ENCODE results near the gene CNP.

CNP gene

GRCh38 chr17:42016941-42017865 lies 50.6 kb downstream of the CNP start, which contains the start of gene DNAJC7:
DNAJC7 (minus strand) TSS chr17:42017439; CDS start chr17:42017416, 23 bp downstream.
- no peaks in the 10 kb centered on the region for H3K27me3 ChIP-seq (ENCODE audit: insufficient read depth, poor library complexity, severe bottlenecking)
- DNase-seq (ENCODE audit: low spot score) (peak; percentile 89), ATAC-seq (ENCODE audit: low read depth) (peak; percentile 87)
- peak within 1 kb of the TSS; percentile 91 for H3K4me3 ChIP-seq (ENCODE audit: severe bottlenecking)
- no peaks in the 10 kb centered on the region for H3K9me3 ChIP-seq (ENCODE audit: severe bottlenecking)
- H3K36me3 ChIP-seq (ENCODE audit: low read depth) = peaks cover 25% of the 10 kb centered on the region
- peaks cover 11% of the 10 kb centered on the region for H3K4me1 ChIP-seq (ENCODE audit: insufficient read depth, poor library complexity, severe bottlenecking)
- no peak for TF ChIP-seq CTCF (IDR thresholded peaks at IDR 0.05; ENCODE audit: poor library complexity, severe bottlenecking)
- H3K27ac ChIP-seq (ENCODE audit: poor library complexity, severe bottlenecking) = peak within 1 kb of the TSS; percentile 75

GRCh38 chr17:42017866-42018200 lies 51.2 kb downstream of the CNP start:
- H3K27me3 ChIP-seq (ENCODE audit: insufficient read depth, poor library complexity, severe bottlenecking) = no peaks in the 10 kb centered on the region
- H3K9me3 ChIP-seq (ENCODE audit: severe bottlenecking) = no peaks in the 10 kb centered on the region
- H3K27ac ChIP-seq (ENCODE audit: poor library complexity, severe bottlenecking) = peak overlapping the region; percentile 75
- no peak; the same call in 1 of the 3 replicates for ATAC-seq (ENCODE audit: low read depth)
- TF ChIP-seq CTCF (IDR thresholded peaks at IDR 0.05; ENCODE audit: poor library complexity, severe bottlenecking) = no peak
- peak overlapping the region; percentile 91 for H3K4me3 ChIP-seq (ENCODE audit: severe bottlenecking)
- DNase-seq (ENCODE audit: low spot score) = no peak
- peaks cover 9% of the 10 kb centered on the region for H3K4me1 ChIP-seq (ENCODE audit: insufficient read depth, poor library complexity, severe bottlenecking)
- peaks cover 31% of the 10 kb centered on the region for H3K36me3 ChIP-seq (ENCODE audit: low read depth)

GRCh38 chr17:42018339-42018738 lies 51.7 kb downstream of the CNP start:
- Histone ChIP-seq H3K36me3 (ENCODE audit: low read depth) (peaks cover 33% of the 10 kb centered on the region), H3K9me3 (ENCODE audit: severe bottlenecking) (no peaks in the 10 kb centered on the region), H3K27me3 (ENCODE audit: insufficient read depth, poor library complexity, severe bottlenecking) (no peaks in the 10 kb centered on the region), H3K4me1 (ENCODE audit: insufficient read depth, poor library complexity, severe bottlenecking) (peaks cover 6% of the 10 kb centered on the region), H3K27ac (ENCODE audit: poor library complexity, severe bottlenecking) (peak overlapping the region; percentile 75), H3K4me3 (ENCODE audit: severe bottlenecking) (peak overlapping the region; percentile 91)
- DNase-seq (ENCODE audit: low spot score) = no peak
- no peak for ATAC-seq (ENCODE audit: low read depth)
- no peak for TF ChIP-seq CTCF (IDR thresholded peaks at IDR 0.05; ENCODE audit: poor library complexity, severe bottlenecking)

GRCh38 chr17:42018988-42019387 lies 52.4 kb downstream of the CNP start:
- ATAC-seq (ENCODE audit: low read depth) (no peak), DNase-seq (ENCODE audit: low spot score) (no peak)
- H3K4me3 ChIP-seq (ENCODE audit: severe bottlenecking) = no peak overlapping the region
- H3K27ac ChIP-seq (ENCODE audit: poor library complexity, severe bottlenecking) = no peak overlapping the region
- peaks cover 5% of the 10 kb centered on the region for H3K4me1 ChIP-seq (ENCODE audit: insufficient read depth, poor library complexity, severe bottlenecking)
- peaks cover 35% of the 10 kb centered on the region for H3K36me3 ChIP-seq (ENCODE audit: low read depth)
- H3K9me3 ChIP-seq (ENCODE audit: severe bottlenecking) = no peaks in the 10 kb centered on the region
- no peak for TF ChIP-seq CTCF (IDR thresholded peaks at IDR 0.05; ENCODE audit: poor library complexity, severe bottlenecking)
- no peaks in the 10 kb centered on the region for H3K27me3 ChIP-seq (ENCODE audit: insufficient read depth, poor library complexity, severe bottlenecking)

All from RWPE2 (cell line).